ENCODE results near the gene PSAP. TPM values are rescaled to one million over a fixed set of nuclear protein-coding genes. Genes with fewer than 3 reads are reported as not detected.
A peak's percentile ranks its signal among the peaks of the same experiment; 100 is the strongest.

PSAP gene
- total and polyA plus RNA-seq, 7 experiments from 2014 or later, result 153 to 1,163 (median 281) TPM

DNA sequence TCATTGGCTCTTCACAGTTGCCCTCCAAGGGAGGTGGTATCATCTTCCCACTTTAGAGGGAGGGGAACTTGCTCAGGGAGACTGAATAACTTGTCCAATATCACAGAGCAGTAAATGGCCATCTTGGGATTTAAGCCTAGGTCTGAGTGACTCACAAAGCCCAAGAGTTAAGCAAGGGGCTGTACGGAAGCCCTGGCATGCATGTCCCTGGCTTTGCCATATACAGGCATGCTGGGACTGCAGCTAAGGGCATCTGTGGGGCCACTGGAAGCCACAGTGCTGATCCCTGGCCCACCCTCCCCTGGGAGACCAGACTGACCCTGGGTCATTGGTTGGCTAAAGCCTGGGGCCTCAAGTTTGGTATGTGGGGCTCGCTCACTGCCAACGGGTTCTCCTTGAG, 80.8 kb downstream of the PSAP start:
- intact Hi-C loops (cut with micrococcal nuclease), result no loop called here
- Histone ChIP-seq H3K36me3 (ENCODE audit: control insufficient read depth in 2 of 3, insufficient read depth in 3 of 3, low read length in 3 of 3) (peaks cover 0 to 62% (median 11%) of the 10 kb centered on the region in 3 experiments), H3K9me3 (ENCODE audit: control insufficient read depth in 2 of 3, low read length in 3 of 3) (no peaks in the 10 kb centered on the region), H3K27me3 (ENCODE audit: control insufficient read depth in 2 of 2, insufficient read depth in 2 of 2, low read length in 2 of 2) (no peaks in the 10 kb centered on the region), H3K4me3 (ENCODE audit: low read length) (peak overlapping the region; percentile 91), H3K4me1 (ENCODE audit: control insufficient read depth in 2 of 2, insufficient read depth in 2 of 2, low read length in 2 of 2) (peaks cover 70 to 74% of the 10 kb centered on the region in 2 donors), H3K27ac (ENCODE audit: low read depth, low read length) (peak overlapping the region; percentile 93)
- Mint-ChIP-seq H3K27me3 (no peaks in the 10 kb centered on the region), H3K27ac (peak overlapping the region; percentile 89 to 98 (median 93)), H3K36me3 (peaks cover 6 to 41% (median 11%) of the 10 kb centered on the region in 5 donors), H3K4me3 (peak overlapping the region; percentile 86 to 98 (median 95)), H3K4me1 (peaks cover 58 to 84% (median 79%) of the 10 kb centered on the region in 7 donors), H3K9me3 (peaks cover 0 to 5% (median 0%) of the 10 kb centered on the region in 11 donors)
- CTCF ChIA-PET, result interaction anchor here (0.9 to 2.4 kb wide), 4 partner anchors 13 to 63 kb away, joined by 3 to 14 read pairs (median 3); no protein-coding TSS in a partner anchor
- POLR2A ChIA-PET, result interaction anchor here (0.9 to 25.7 kb wide), 7 partner anchors 23 to 76 kb away, joined by 3 to 863 read pairs (median 12); partner anchors contain the start of gene C10orf105
- DNase-seq (no peak), ATAC-seq (no peak)

DNA sequence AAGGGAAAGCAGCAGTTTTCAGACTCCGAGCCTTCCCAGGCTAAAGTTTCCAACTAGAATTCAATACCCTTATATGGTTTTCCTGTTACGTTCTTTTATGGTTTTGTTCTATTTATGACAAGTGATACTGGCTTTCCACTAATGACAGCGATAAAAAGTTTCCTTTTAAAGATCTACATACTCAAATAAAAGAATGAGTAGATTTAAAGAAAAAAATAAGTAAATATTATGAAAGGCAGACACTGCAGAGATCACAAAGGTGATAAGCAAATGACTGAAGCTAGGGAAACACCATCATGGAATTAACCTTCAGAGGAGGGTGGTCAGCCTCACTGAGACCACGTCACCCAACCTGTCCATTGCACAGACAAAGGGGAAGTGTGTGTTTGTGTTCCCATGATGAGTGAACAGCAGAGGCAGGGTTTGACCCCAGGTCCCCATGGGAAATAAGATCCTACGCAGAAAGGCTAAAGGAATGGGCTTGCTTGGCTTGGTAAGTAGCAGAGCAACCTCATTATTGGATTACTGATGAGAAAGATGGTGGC, 81.7 kb downstream of the PSAP start:
- no peaks in the 10 kb centered on the region for H3K9me3 ChIP-seq (ENCODE audit: control insufficient read depth in 2 of 3, low read length in 3 of 3)
- peaks cover 0 to 71% (median 11%) of the 10 kb centered on the region in 3 experiments for H3K36me3 ChIP-seq (ENCODE audit: control insufficient read depth in 2 of 3, insufficient read depth in 3 of 3, low read length in 3 of 3)
- Mint-ChIP-seq H3K27me3 (no peaks in the 10 kb centered on the region), H3K4me3 (peak overlapping the region; percentile 86 to 98 (median 95)), H3K36me3 (peaks cover 6 to 41% (median 11%) of the 10 kb centered on the region in 5 donors), H3K4me1 (peaks cover 58 to 84% (median 77%) of the 10 kb centered on the region in 7 donors), H3K27ac (peak overlapping the region; percentile 89 to 98 (median 93)), H3K9me3 (peaks cover 0 to 4% (median 0%) of the 10 kb centered on the region in 11 donors)
- ChIA-PET POLR2A (interaction anchor here (0.6 to 25.7 kb wide), 10 partner anchors 22 to 171 kb away, joined by 3 to 863 read pairs (median 7); partner anchors contain the start of gene C10orf105), CTCF (interaction anchor here (0.6 to 2.8 kb wide), 7 partner anchors 12 to 62 kb away, joined by 3 to 14 read pairs (median 3); no protein-coding TSS in a partner anchor)
- H3K4me1 ChIP-seq (ENCODE audit: control insufficient read depth in 2 of 2, insufficient read depth in 2 of 2, low read length in 2 of 2), result peaks cover 70 to 78% of the 10 kb centered on the region in 2 donors
- intact Hi-C loops (cut with micrococcal nuclease), result loop anchor here (1.0 kb wide), 4 partner anchors 12 to 43 kb away; no protein-coding TSS in a partner anchor
- H3K27me3 ChIP-seq (ENCODE audit: control insufficient read depth in 2 of 2, insufficient read depth in 2 of 2, low read length in 2 of 2), result no peaks in the 10 kb centered on the region
- peak overlapping the region; percentile 91 for H3K4me3 ChIP-seq (ENCODE audit: low read length)
- ATAC-seq (no peak), DNase-seq (peak in 1 of 9 donors; percentile 57)
- peak overlapping the region; percentile 93 for H3K27ac ChIP-seq (ENCODE audit: low read depth, low read length)

DNA sequence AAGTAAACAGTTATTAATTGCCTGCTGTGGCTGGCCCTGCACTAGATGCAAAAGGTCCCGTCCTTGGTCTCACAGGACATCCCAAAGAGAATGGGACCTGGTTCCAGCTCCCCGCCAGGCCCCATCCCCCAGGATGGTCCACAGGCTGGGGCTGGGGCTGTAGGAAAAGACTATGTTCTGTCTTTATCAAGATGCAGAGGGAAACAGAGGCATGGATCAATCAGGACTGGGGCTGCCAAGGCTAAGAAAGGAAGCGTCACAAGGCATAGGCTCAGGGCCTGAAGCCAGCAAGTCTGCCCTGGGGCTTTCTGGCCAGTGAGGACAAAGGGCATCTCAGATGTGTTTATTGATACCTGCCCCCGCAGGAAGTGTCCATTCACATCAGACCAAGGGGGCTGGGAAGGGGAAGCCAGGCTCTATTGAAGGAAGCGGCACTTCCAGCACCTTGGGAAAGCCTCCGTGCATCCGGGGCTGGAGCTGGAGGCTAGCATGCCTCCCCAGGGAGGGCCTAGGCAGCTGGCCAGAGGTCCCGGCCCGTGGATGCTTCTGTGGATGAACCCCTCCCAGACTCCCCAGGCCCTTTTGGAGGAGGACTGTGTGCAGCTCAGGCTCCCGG, 83.5 kb downstream of the PSAP start:
- Mint-ChIP-seq H3K4me1 (peaks cover 69 to 94% (median 84%) of the 10 kb centered on the region in 7 donors), H3K9me3 (no peaks in the 10 kb centered on the region), H3K4me3 (peak overlapping the region; percentile 71 to 98 (median 87)), H3K36me3 (peaks cover 10 to 41% (median 12%) of the 10 kb centered on the region in 5 donors), H3K27ac (peak overlapping the region; percentile 89 to 98 (median 95)), H3K27me3 (no peaks in the 10 kb centered on the region)
- ChIA-PET POLR2A (interaction anchor here (0.8 to 25.7 kb wide), 6 partner anchors 11 to 50 kb away, joined by 3 to 863 read pairs (median 4); no protein-coding TSS in a partner anchor), CTCF (interaction anchor here (2.0 to 3.0 kb wide), 5 partner anchors 11 to 59 kb away, joined by 8 to 15 read pairs (median 10); no protein-coding TSS in a partner anchor)
- intact Hi-C loops (cut with micrococcal nuclease), result no loop called here
- Histone ChIP-seq H3K36me3 (ENCODE audit: control insufficient read depth in 2 of 3, insufficient read depth in 3 of 3, low read length in 3 of 3) (peaks cover 0 to 82% (median 18%) of the 10 kb centered on the region in 3 experiments), H3K4me3 (ENCODE audit: low read length) (no peak overlapping the region), H3K9me3 (ENCODE audit: control insufficient read depth in 2 of 3, low read length in 3 of 3) (no peaks in the 10 kb centered on the region), H3K27ac (ENCODE audit: low read depth, low read length) (peak overlapping the region; percentile 93), H3K4me1 (ENCODE audit: control insufficient read depth in 2 of 2, insufficient read depth in 2 of 2, low read length in 2 of 2) (peaks cover 83 to 85% of the 10 kb centered on the region in 2 donors), H3K27me3 (ENCODE audit: control insufficient read depth in 2 of 2, insufficient read depth in 2 of 2, low read length in 2 of 2) (no peaks in the 10 kb centered on the region)
- ATAC-seq, result no peak
- DNase-seq, result no peak

DNA sequence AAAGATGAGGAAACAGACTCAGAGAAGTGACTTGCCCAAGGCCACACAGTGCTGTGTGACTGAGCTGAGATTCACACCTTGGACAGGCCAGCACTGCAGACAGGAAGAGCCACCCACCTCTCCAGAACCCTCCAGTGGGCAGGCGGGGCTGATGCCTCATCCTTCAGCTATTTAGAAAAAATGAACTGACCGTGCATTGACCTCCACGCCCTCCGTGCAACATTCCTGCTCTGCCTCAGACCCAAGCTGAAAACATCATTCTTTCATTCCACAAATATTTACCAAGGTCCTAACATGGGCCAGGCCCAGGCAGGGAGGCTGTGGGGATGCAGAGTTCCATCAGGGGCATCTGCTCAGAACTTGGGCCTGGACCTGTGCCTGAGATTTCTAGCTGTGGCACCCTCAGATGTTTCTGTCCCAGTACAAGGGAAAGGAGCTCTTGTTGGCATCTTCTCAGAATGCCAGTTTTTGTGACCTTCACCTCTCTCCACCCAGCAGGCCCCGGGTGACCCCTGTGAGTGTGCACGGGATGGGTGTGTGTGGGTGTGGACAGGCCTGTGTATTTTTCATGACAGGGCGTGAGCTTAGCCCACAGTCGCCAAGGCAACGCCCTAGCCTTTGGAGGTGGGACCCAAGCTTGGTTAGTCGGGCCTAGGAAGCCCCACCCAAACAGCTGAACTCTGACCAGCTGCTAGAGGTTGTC, 84.2 kb downstream of the PSAP start:
- peak overlapping the region; percentile 93 for H3K27ac ChIP-seq (ENCODE audit: low read depth, low read length)
- Mint-ChIP-seq H3K27ac (peak overlapping the region; percentile 89 to 98 (median 95)), H3K27me3 (no peaks in the 10 kb centered on the region), H3K4me3 (peak overlapping the region; percentile 25 to 98 (median 71)), H3K4me1 (peaks cover 71 to 96% (median 91%) of the 10 kb centered on the region in 7 donors), H3K36me3 (peaks cover 10 to 35% (median 12%) of the 10 kb centered on the region in 5 donors), H3K9me3 (no peaks in the 10 kb centered on the region)
- peaks cover 89 to 90% of the 10 kb centered on the region in 2 donors for H3K4me1 ChIP-seq (ENCODE audit: control insufficient read depth in 2 of 2, insufficient read depth in 2 of 2, low read length in 2 of 2)
- CTCF ChIA-PET, result interaction anchor here (1.3 to 3.0 kb wide), 6 partner anchors 10 to 58 kb away, joined by 4 to 15 read pairs (median 10); no protein-coding TSS in a partner anchor
- no peak overlapping the region for H3K4me3 ChIP-seq (ENCODE audit: low read length)
- DNase-seq (no peak), ATAC-seq (peak; percentile 36)
- H3K36me3 ChIP-seq (ENCODE audit: control insufficient read depth in 2 of 3, insufficient read depth in 3 of 3, low read length in 3 of 3), result peaks cover 0 to 82% (median 18%) of the 10 kb centered on the region in 3 experiments
- H3K9me3 ChIP-seq (ENCODE audit: control insufficient read depth in 2 of 3, low read length in 3 of 3), result no peaks in the 10 kb centered on the region
- no peaks in the 10 kb centered on the region for H3K27me3 ChIP-seq (ENCODE audit: control insufficient read depth in 2 of 2, insufficient read depth in 2 of 2, low read length in 2 of 2)
- intact Hi-C loops (cut with micrococcal nuclease), result no loop called here
- POLR2A ChIA-PET, result interaction anchor here (0.6 to 25.7 kb wide), 5 partner anchors 10 to 44 kb away, joined by 3 to 863 read pairs (median 4); no protein-coding TSS in a partner anchor

Small RNAs within 50 kb of the gene (microRNA-seq; reads per million reads assigned to microRNA genes)
- gene MIR7152 (ENCODE audit: borderline microRNAs expressed), result not detected

Other genes starting within 250 kb of the PSAP start
- 1 to 10 TPM in 1 of 5 experiments, under 1 TPM in 4; 0.13 to 1.0 (median 0.19) TPM for gene C10orf105, start 131.5 kb downstream of the PSAP start, total RNA-seq
- gene C10orf105, start 131.5 kb downstream of the PSAP start, polyA plus RNA-seq, result not detected
- 100 to 1,000 TPM in 3 of 5 experiments, 10 to 100 TPM in 2; 91.1 to 271 (median 101) TPM for gene VSIR, start 77.7 kb downstream of the PSAP start, total RNA-seq
- 100 to 1,000 TPM; 220 to 300 TPM for gene VSIR, start 77.7 kb downstream of the PSAP start, polyA plus RNA-seq
- gene CHST3, start 113.1 kb upstream of the PSAP start, total RNA-seq, result under 1 TPM in 1 of 5 experiments, not detected in 4; 0.05 TPM
- not detected for gene CHST3, start 113.1 kb upstream of the PSAP start, polyA plus RNA-seq
- 100 to 1,000 TPM; 312 to 543 (median 505) TPM for gene SPOCK2, start 237.3 kb upstream of the PSAP start, total RNA-seq
- 100 to 1,000 TPM; 200 to 250 TPM for gene SPOCK2, start 237.3 kb upstream of the PSAP start, polyA plus RNA-seq

Data from naive thymus-derived CD4-positive, alpha-beta T cell (primary cell).